Stimulated activated CD4-positive, alpha-beta T cell treated with anti-CD3 and anti-CD28 coated beads, Interleukin-2, amount 100 ng/mL, for 48 hours (primary cell): Measurements from ENCODE around the gene CELF1.
"Not testable (repeated sequence)": the region's sequence is repeated elsewhere in the genome, so short reads cannot be mapped to it uniquely, and the experiment has no call there.

Experiments used
- DNase-seq, 2 donors: peaks; one replicate each; pipeline ENCODE4 v3.0.0-alpha.2; 2020

Gene CELF1

GRCh38 chr11:47536915-47537314, 16.0 kb downstream of the CELF1 start:
- DNase-seq, result no peak

DNA sequence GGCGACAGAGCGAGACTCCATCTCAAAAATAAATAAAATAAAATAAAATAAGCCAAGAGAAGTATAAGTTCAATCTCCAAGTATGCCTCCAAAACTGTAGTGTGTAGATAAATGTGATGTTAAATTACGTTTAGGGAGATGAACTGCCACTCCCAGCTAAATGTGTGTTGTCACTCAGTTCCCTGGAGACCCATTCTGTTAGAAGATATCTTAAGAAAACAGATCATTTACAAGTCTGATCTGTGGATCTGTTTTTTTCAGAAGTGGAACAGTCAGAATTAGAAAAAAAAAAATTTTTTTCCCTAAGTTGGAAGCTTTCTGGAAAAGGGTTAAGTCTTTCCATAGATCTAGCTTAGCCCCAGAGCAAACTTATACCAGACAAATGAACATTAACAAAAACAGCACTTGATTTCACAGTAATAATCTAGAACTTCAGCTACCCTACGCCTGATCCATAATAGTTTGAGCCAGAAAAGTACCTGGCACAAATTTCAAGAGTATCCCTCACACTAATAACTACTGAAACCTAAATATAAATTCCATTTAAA, 18.2 kb downstream of the CELF1 start:
- no peak for DNase-seq

- DNase-seq, result no peak
Measured at GRCh38 chr11:47533690-47534151, 19.2 kb downstream of the CELF1 start.

- no peak for DNase-seq
Measured at GRCh38 chr11:47532597-47533213, 20.2 kb downstream of the CELF1 start.

- no peak for DNase-seq
Measured at GRCh38 chr11:47531666-47532065, 21.3 kb downstream of the CELF1 start.

GRCh38 chr11:47530721-47531120, 22.2 kb downstream of the CELF1 start:
- not testable (repeated sequence) for DNase-seq

GRCh38 chr11:47529951-47530350, 23.0 kb downstream of the CELF1 start:
- DNase-seq, result no peak

DNA sequence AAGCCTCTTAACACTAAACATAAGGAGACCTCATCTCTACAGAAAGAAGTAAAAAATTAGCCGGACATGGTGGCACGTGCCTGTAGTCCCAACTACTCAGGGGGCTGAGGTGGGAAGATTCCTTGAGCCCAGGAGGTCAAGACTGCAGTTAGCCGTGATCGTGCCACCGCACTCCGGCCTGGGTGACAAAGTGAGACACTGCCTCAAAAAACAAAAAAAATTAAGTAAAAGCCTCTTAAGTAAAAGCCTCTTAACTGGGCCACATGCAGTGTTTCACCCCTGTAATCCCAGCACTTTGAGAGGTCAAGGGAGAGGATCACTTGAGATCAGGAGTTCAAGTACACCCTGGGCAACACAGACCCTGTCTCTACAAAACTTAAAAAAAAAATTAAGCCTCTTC, 25.7 kb downstream of the CELF1 start:
- no peak for DNase-seq

DNA sequence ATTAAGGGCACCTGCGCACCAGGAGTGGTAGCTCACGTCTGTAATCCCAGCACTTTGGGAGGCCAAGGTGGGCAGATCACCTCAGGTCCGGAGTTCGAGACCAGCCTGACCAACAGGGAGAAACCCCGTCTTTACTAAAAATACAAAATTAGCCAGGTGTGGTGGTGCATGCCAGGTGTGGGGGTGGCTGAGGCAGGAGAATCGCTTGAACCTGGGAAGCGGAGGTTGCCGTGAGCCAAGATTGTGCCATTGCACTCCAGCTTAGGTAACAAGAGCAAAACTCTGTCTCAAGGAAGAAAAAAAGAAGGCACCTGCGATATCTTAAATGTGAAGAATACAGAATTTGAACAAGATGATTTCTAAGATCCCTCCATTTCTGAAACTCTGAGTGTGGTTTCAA, 26.9 kb downstream of the CELF1 start:
- not testable (repeated sequence) for DNase-seq

DNA sequence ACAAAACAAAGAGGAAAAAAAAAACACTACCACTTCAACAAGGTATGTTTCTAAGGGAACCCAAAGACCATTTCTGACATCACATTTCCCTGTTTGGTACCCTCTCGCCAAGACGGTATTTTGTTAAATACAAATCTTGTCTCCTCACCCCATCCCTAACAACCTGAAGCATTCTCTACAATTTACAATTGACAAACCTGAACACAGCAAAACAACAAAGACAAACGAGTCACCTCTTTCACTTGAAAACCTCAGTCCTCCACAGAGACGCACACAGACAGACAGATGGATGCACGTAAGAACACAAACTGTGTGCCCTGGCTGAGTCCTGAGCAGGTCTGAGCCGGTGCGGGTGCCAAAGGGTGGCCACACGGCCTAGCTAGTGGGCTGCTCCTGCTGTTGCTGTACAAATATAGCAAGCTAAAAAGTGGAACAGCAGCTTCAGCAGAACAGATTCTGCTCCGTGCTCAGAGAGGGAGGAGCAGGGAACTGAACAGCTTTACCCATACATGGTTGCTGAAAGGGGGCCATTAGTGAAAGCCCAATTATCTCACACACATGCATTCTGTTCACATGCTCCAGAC, 28.5 kb downstream of the CELF1 start:
- DNase-seq, result peak in 1 of 2 donors; percentile 5

DNA sequence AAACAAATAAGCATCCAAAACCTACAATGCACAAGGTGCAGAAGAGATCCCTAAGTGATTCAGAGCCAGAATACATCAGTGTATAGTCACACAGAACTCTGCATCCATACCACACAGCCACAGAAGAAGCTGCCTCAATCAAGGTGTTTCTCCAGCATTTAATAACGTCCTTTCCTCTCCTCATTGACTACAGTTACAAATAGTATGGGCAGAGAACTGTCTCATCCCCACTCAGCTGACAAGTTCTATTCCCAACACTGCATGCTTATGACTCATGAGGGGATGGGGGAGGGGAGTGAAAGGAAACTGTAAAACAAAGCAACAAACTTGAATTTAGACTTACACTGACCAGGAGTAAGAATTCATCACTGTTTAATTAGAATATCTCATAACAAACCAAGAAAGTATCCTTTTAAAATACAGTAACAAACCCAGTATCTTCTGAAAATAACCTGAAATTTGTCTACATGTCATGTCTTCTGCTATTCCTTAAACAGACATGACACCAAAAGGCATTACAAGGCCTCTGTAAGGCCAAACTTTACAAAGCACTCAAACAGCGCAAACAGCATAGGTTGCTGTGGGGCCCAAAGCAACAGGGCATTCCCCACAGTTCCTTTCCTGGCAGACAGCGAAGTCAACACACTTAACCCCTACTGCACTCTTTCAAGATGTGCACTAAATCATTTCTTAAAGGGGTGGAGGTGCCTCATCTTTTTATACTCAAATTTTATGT, 29.3 kb downstream of the CELF1 start:
- peak in 1 of 2 donors; percentile 21 for DNase-seq

- no peak for DNase-seq
Measured at GRCh38 chr11:47518212-47518964, 34.5 kb downstream of the CELF1 start.

- DNase-seq, result no peak
Measured at GRCh38 chr11:47516984-47517853, 35.7 kb downstream of the CELF1 start.

- DNase-seq, result no peak
Measured at GRCh38 chr11:47516155-47516554, 36.8 kb downstream of the CELF1 start.

DNA sequence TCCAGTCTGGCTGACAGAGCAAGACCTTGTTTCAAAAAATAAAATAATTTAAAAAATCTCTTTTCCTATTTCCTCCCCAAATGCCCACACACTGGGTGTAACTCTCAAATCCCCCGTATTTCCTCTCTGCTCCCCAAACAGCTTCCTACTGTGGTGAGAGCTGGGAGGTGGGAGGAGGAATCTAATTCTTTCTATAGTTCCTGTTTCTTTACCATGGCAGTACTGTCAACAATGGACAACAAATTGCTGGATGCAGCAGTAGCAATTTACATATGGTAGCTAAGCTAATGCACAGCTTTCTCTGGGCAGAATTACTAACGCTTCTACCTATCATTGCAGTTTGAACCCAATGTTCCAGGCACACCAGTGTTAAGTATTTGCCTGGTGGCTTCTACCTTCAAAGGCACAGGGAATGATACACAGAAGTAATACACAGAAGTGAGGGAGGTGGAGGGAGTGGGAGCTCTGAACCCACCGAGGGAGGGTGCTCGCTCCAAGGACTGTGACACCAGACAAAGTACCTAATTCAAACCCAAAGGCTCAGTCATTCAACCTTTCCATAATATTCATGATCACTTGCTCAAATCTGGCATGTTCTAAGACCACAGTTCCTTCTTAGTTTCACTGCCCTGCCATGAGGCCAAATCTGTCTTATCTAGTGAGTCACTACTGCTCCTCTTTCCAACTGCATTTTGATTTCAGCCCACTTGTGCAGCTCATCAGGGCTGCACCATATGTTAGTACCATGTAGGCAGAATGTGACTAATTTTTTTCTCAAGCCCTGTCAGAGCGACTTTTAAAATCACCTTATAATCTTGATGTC, 37.9 kb downstream of the CELF1 start:
- DNase-seq, result peak; percentile 26 to 28

GRCh38 chr11:47512701-47513100, 40.2 kb downstream of the CELF1 start:
- DNase-seq, result no peak

- DNase-seq, result no peak
Measured at GRCh38 chr11:47511917-47512316, 41.0 kb downstream of the CELF1 start.

DNA sequence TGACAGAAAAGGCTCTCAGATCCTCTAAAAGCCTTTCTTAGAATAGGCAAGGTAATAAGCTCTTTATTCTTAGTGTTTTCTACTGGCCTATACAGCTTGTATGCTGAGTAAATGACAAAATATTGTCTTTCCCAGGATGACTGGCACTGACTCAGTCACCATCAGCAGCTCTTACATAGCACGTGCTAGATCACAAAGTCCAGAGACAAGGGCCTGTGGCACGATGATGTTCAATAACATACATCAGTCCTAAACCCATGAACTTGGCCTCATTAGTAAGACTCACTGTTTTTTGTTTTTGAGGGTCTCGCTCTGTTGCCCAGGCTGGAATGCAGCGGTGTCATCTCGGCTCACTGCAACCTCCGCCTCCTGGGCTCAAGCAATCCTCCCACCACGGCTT, 42.7 kb downstream of the CELF1 start:
- DNase-seq, result no peak

DNA sequence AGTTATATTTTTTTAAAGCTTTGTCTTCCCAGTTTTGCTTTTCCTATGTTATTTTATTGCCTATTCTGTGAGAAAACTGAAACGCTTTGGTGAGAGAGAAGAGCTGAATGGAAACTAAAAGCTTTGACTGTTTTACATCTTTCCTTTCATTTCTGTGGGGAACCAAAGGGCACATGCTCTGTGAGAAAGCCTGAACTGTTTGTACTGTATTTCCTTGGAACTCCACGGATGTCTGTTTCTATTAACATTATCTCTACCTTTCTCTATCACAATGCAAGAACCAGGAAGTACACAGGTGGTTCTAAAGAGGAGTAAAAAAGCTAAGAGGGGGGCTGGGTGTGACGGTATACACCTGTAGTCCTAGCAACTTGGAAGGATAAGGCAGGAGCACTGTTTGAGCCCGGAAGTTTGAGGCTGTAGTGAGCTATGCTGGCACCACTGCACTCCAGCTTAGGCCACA, 43.8 kb downstream of the CELF1 start:
- DNase-seq, result no peak

- no peak for DNase-seq
Measured at GRCh38 chr11:47508240-47508957, 44.5 kb downstream of the CELF1 start.
